ENCODE results near the gene KIF26B.
A peak's percentile ranks its signal among the peaks of the same experiment; 100 is the strongest.
"Not testable (repeated sequence)": the region's sequence is repeated elsewhere in the genome, so short reads cannot be mapped to it uniquely, and the experiment has no call there.

Gene KIF26B

DNA sequence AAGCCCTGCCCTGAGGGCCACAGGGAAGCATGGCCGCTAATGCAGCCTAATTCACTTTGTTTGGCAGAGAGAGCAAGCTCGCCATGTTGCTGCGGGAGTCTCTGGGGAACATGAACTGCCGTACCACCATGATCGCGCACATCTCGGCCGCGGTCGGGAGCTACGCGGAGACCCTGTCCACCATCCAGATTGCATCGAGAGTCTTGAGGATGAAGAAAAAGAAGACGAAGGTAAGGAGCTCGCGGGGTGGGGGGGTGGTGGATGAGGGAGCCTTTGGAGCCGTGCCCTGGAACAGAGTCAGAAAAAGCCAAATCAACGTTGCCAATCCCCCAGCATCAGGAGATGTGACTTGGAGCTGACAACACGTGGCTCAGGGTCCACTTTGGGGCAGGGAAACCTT is 529.4 kb downstream of the KIF26B start:
- DNase-seq (ENCODE audit: low read depth): no peak

DNA sequence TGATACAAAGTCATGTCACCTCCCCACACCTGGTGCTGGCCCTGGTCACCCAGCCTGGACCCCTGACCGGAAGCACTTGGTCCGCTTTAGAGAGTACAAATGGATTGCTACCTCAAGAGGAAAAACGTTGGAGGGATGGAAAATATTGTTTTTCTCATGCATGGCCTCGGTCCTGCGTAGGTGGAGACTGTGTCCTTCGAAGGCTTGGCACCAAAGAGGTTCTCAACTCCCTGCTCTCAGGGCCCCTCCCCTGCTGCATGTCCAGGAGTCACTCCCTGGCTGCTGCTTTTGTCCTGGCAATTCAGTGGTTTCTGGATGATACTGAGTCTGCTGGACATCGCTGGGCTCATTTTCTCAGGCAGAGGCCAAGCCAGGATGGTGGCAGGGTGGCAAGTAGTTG is 529.8 kb downstream of the KIF26B start:
- no peak for DNase-seq (ENCODE audit: low read depth)

DNA sequence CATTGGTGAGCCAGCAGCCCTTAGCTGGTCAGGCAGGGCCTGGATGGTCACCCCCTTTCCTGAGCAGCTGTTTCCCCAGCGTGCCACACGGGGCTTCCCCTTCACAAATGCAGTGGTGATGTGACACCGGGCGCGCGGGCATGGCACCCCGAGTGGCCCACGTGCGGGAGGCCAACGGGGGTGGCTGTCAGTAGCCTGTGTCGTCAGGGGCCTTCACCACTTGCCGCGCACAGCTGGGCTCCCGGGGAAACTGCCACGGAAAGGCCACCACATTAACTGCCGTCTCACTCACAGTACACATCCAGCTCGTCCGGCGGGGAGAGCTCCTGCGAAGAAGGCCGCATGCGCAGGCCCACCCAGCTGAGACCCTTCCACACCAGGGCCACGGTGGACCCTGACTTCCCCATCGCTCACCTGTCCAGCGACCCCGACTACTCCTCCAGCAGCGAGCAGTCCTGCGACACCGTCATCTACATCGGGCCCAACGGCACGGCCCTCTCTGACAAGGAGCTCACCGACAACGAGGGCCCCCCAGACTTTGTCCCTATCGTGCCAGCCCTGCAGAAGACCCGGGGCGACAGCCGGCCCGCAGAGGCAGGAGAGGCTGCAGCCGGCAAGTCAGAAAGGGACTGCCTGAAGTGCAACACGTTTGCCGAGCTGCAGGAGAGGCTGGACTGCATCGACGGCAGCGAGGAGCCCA is 530.5 kb downstream of the KIF26B start:
- no peak for DNase-seq (ENCODE audit: low read depth)

DNA sequence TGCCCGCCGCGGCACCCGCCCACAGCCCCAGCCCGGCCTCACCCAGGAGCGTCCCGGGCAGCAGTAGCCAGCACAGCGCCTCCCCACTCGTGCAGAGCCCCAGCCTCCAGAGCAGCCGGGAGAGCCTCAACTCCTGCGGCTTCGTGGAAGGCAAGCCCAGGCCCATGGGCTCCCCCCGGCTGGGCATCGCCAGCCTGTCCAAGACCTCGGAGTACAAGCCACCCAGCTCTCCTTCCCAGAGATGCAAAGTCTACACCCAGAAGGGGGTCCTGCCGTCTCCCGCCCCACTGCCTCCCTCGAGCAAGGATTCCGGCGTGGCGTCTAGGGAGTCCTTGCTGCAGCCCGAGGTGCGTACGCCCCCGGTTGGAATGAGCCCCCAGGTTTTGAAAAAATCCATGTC is 531.2 kb downstream of the KIF26B start:
- no peak for DNase-seq (ENCODE audit: low read depth)

DNA sequence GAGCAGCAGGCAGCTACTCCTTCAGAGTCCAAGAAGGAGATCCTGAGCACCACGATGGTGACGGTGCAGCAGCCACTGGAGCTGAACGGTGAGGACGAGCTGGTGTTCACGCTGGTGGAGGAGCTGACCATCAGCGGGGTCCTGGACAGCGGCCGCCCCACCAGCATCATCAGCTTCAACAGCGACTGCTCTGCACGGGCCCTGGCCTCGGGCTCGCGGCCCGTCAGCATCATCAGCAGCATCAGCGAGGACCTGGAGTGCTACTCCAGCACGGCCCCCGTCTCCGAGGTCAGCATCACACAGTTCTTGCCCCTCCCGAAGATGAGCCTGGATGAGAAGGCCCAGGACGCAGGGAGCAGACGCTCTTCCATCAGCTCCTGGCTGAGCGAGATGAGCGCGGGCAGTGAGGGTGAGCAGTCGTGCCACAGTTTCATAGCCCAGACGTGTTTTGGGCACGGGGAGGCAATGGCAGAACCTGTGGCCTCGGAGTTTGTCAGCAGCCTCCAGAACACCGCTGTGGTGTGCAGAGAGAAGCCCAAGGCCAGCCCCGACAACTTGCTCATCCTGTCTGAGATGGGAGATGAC is 531.8 kb downstream of the KIF26B start:
- DNase-seq (ENCODE audit: low read depth): no peak

DNA sequence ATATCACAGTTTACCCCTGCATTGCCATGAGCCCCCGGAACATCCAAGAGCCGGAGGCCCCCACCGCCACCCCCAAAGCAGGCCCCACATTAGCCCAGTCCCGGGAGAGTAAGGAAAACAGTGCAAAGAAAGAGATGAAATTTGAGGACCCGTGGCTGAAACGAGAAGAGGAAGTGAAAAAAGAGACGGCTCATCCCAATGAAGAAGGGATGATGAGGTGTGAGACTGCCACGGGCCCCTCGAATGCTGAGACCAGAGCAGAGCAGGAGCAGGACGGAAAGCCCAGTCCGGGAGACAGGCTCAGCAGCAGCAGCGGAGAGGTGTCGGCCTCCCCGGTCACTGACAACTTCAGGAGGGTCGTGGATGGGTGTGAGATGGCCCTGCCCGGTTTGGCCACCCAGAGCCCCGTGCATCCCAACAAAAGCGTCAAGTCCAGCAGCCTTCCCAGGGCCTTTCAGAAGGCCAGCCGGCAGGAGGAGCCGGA is 532.4 kb downstream of the KIF26B start:
- DNase-seq (ENCODE audit: low read depth): no peak

DNA sequence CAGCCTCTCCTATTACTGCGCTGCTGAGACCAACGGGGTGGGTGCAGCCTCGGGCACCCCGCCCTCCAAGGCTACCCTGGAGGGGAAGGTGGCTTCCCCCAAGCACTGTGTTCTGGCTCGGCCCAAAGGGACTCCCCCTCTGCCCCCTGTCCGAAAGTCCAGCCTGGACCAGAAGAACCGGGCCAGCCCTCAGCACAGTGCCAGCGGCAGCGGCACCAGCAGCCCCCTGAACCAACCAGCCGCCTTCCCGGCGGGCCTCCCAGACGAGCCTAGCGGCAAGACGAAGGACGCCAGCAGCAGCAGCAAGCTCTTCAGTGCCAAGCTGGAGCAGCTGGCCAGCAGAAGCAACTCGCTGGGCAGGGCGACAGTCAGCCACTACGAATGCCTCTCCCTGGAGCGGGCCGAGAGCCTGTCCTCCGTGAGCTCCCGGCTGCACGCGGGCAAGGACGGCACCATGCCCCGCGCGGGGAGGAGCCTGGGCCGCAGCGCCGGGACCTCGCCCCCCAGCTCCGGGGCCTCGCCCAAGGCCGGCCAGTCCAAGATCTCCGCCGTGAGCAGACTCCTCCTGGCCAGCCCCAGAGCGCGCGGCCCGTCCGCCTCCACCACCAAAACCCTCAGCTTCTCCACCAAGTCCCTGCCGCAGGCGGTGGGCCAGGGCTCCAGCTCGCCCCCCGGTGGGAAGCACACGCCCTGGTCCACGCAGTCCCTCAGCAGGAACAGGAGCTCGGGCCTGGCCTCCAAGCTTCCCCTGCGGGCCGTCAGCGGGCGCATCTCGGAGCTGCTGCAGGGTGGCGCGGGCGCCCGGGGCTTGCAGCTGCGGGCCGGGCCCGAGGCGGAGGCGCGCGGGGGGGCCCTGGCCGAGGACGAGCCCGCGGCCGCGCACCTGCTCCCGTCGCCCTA is 533.1 kb downstream of the KIF26B start:
- DNase-seq (ENCODE audit: low read depth): peak; percentile 27

DNA sequence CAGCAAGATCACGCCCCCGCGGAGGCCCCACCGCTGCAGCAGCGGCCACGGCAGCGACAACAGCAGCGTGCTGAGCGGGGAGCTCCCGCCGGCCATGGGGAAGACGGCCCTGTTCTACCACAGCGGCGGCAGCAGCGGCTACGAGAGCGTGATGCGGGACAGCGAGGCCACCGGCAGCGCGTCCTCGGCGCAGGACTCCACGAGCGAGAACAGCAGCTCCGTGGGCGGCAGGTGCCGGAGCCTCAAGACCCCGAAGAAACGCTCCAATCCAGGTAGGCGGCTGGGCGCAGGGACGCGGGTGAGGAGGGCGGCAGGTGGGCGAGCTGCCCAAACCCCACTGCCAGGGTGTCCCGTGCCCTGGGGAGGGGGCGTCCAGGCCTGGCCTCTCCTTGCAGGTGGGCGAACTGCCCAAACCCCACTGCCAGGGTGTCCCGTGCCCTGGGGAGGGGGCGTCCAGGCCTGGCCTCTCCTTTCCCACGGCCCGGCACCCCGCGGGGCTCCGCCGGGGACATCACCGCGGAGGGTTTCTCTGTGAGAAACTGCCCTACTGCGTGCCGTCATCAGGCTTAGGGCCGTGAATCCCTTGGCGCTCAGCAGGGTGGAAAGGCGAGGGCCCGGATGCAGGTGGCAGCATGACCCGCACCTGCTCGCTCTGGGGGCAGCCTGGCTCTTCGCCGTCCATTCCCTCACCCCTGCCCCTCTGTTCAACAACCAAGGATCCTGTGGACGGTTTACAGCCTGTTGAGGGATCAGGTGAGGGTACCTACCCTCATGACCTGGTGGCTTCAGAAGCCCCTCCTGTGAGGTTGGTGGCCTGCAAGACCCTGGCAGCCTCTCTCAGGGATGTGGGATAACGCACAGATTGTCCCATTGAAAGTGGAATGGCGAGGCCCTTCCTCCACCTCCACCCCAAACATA is 534.0 kb downstream of the KIF26B start:
- DNase-seq (ENCODE audit: low read depth): no peak

DNA sequence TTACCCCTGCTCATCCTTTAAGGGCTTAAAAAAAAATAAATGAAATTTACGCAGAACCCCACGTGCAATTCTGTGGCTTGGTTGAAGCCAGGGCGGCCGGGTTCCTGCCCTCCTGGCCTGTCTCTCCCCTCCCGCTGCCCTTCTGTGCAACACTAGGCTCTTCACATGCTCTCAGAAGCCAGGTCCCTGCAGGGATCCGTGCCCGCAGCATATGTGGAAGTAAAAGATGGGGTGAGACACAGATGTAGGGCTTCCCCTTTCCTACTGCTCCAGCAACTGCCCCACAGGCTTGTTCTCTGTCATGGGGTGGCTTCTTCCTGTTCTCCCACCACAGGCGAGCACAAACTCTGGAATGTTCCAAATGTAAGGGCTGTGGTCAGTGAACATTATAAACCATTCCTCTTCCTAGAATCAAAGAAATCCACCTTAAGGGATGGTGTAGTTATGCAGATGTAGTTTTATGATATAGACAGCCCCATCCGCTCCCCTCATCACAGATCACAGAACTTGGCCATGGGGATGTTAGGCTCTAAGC is 535.4 kb downstream of the KIF26B start:
- DNase-seq (ENCODE audit: low read depth): no peak

DNA sequence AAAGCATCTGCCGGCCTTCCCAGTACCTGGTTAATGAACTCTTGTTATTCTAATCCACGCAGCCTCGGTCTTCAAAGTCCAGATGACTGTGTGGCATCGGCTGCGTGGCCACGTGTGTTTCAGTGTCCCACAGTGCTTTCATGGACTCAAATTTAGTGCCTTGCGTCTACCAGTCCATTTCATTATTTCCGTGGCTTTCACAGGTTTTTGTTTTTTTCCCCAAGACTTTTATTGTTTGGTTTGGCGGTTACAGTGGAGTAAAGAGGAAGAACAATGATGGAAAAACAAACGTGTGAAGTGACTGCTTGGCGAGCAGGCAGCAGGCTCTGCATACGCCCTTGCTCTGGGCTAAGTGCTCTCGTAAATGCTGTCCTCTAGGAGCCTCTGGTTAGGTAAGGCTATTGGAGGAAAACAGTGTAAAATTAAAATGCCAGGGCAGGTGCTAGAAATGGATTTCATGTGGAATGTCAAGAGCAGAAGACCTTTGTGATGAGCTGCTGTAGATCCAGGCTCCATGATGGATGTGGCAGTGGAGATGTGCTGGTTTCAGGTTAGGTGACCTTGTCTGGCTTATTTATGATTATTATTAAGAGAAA is 536.3 kb downstream of the KIF26B start:
- DNase-seq (ENCODE audit: low read depth): no peak

DNA sequence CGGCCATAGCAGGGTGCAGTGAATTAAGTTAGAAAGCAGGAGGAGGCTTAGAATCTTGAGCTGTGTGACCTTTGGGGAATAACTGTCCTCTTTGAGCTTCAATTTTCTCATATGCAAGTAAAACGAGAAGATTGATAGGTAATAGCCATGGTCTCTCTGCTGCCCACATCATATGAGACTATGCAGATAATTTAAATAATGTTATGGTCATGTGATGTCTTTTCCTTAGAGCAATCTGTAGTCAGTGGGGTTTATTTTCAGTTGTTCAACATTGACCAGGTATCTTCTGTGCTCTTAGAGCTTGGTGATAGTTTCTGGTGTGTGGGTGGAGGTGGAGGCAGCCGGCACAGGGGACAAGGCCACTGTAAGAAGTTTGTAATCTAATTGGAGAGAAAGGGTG is 537.1 kb downstream of the KIF26B start:
- DNase-seq (ENCODE audit: low read depth): no peak

DNA sequence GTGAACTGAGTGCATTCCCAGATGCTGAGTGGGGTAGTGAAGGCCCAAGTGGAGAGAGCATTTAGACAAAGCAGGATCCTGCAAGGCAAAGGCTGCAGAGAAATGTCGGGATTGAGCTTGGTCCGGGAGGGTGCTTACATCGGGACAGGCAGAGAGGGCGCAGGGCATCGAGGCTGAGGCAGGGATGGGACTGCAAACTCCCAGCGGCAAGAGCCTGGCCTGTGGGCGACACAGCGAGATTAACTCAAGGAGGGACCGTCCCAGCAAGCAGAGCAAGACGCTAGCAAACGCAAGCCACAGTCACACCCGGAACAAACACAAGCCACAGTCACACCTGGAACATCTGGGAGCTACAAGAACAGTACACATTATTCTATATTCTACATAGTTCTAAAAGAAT is 537.5 kb downstream of the KIF26B start:
- no peak for DNase-seq (ENCODE audit: low read depth)

DNA sequence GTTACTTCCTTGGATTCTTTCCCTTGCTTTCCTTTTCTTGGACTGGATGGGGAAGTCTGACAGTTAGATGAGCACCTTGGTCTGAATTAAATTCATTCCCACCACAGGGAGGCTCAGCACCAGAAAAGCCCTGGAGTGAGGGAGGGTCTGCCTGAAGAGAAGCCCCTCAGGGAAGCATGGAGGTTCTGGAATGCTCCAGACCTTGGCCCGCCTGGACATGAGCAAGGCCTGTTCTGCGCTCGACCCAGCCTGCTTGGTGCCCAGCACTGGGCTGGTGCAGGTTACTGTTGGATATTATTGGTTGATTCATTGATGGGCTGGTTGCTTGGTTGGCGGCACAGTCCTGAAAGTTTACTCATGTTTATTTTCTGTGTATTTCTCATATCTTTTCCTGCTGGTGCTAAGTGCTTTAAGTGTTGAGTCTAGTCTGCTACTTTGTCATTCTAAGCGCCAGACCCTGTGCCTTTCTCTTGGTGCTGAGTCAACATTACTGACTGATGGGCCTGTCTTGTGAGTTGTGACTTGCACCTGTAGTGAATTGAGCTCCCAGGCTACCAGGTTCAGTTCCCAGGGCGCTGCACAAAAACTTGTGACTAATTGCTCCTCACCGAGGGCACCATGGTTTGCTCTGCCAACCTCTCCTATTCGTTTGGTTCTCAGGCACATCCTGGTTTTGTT is 538.5 kb downstream of the KIF26B start:
- DNase-seq (ENCODE audit: low read depth): no peak

DNA sequence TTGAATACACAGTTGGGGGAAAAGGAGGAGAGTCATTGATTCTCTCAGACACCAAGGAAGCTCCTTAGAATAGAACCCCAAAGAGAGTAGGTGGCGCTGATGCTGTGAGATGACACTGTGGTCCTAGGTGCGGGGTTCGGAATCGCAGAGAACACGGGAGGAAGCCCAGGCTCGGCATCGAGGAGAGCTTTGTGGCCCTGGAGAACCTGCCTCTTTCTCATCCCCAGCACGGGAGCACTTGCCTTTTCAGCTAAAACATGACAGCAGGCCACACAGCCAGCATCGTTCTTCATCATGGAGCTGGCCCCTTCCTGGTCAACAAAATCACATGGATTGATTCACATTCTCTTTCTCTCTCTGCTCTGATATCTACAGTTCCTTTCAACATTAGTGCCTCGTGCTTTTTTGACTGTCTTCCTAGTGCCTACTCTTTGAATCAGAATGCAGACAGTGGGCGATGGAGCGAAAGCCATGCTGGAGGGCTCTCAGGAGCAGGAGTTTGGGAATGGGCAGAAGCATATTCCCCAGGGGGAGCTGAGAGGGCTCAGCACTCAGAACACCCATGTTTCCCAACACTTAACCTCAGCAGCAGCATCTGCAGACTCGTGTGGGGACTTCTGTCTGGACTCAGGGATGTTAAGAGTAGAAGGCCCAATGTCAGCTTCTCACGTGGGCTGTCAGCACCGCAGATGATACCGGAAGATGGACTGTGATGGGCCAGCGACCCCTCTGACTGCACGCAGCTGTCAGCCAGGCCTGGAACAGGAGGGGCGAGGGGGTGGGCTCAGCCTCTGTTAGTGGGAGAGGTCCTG is 539.4 kb downstream of the KIF26B start:
- no peak for DNase-seq (ENCODE audit: low read depth)

DNA sequence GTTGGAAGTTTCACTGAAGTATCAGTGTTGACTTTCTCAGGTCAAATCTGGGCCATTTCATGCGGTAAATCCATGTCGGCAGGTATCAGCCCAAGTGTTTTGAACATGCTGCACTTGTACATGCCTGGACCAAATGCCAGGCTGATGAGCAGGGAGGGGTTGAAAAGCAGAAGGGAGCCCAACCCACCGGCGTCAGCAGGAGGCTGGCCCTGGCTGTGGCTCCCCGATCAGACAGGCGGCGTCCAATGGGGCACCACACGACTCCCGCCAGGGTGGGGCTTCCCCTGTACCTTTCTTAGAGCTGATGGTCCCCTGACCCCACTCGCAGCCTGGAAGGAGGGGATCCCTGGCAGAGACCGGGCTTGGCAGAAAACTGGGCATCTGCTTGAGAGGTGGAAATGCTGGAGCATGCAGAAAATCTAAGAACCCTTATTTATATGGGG is 540.0 kb downstream of the KIF26B start:
- no peak for DNase-seq (ENCODE audit: low read depth)

DNA sequence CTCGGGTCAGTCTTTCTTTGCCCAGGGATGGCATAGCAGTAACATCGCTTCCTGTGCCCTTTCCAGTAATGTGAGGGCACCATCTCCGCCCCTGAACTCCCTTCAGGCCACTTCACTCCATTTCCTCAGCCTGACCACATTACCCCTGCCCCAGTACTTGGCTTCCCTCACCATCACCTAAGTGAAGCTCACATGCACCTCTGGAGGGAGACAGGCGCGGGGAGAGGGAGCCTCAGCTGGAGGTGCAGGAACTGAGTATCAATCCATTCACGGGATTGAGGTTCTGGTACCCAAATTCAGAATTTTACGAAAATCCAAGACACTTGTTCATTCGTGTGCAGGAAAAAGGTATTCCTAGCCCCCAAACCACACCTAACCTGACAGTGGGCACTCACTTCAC is 540.4 kb downstream of the KIF26B start:
- DNase-seq (ENCODE audit: low read depth): no peak

DNA sequence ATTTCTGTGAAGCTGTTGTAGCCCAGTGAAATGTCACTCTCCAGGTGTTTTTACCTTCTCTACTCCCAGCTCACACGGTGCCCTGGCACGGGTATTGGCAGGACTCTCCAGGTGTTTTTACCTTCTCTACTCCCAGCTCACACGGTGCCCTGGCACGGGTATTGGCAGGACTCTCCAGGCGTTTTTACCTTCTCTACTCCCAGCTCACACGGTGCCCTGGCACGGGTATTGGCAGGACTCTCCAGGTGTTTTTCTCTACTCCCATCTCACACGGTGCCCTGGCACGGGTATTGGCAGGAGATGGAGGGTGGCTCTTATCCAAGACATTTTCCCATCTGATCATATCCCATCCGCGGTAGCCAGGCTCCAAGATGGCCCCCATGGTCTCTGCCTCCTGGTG is 540.9 kb downstream of the KIF26B start:
- DNase-seq (ENCODE audit: low read depth): not testable (repeated sequence)

DNA sequence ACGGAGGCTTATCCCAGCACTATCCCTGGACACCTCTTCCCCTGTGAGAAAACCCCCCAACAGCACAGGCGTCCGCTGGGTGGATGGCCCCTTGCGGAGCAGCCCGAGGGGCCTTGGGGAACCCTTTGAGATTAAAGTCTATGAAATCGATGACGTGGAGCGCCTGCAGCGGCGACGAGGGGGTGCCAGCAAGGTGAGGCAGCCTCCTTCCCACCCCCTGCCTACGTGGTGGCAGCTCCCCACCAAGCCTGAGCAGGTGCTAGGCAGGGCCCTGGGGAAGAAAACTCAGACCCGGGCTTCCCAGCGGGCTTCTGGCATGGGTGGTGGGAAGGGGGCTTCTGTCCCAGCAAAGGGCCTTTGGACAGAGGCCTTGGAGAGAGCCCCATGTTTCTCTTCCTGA is 543.3 kb downstream of the KIF26B start:
- DNase-seq (ENCODE audit: low read depth): no peak

DNA sequence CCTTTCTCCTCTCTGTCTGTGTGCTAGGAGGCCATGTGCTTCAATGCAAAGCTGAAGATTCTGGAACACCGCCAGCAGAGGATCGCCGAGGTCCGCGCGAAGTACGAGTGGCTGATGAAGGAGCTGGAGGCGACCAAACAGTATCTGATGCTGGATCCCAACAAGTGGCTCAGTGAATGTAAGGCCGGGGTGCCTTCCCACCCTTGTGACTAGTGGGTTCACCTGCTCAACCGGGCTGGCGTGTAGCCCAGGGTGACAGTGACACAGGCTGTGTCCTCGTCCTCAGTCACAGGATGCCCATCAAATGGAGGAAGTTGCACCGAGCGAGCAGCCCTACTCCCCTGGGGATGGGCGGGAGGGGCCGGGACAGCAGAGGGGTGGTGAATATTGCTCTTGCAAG is 544.1 kb downstream of the KIF26B start:
- DNase-seq (ENCODE audit: low read depth): no peak

DNA sequence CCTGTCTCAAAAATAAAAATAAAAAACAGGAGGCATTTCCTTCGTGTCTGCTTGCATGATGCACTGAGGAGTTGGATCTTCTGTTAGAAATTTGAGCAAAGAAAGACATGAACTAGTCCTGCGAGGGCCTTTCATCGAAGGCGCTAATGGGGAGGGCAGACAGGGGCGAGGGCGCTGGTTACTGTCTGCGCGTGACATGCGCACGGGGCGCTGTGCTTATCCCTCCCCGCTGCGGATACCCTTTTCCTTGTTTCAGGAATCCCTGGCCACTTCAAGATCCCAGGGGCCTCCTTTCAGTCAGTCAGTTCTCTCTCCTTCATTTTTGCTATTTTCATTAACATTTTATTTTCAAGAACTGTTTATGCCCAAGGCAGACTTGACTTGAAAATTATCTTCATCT is 545.8 kb downstream of the KIF26B start:
- DNase-seq (ENCODE audit: low read depth): no peak
